ENCODE measurements around the gene EMID1. TPM values are rescaled to one million over a fixed set of nuclear protein-coding genes. Genes with fewer than 3 reads are reported as not detected.

The EMID1 gene
- total and polyA plus RNA-seq, 2 donors from 2014 or later: 9.6 to 25.5 TPM

- Histone ChIP-seq H3K9me3 (ENCODE audit: control insufficient read depth in 2 of 3, insufficient read depth in 1 of 3, low read length in 3 of 3) (no peaks in the 10 kb centered on the region), H3K9ac (ENCODE audit: low read length in 3 of 3) (no peak overlapping the region), H3K27me3 (ENCODE audit: control insufficient read depth, insufficient read depth, low read length) (no peaks in the 10 kb centered on the region), H3K27ac (ENCODE audit: low read depth in 2 of 2, low read length in 2 of 2) (no peak overlapping the region), H3K36me3 (ENCODE audit: control insufficient read depth in 2 of 3, insufficient read depth in 3 of 3, low read length in 3 of 3) (peaks cover 0 to 9% (median 3%) of the 10 kb centered on the region in 3 donors), H3K4me3 (ENCODE audit: low read length in 3 of 3) (no peak overlapping the region), H3K4me1 (ENCODE audit: control insufficient read depth in 2 of 3, insufficient read depth in 2 of 3, low read depth in 1 of 3, low read length in 3 of 3) (peaks cover 0 to under 1% (median 0%) of the 10 kb centered on the region in 3 donors)
- intact Hi-C loops (cut with DNase I): no loop called here
- DNase-seq: no peak
- no peak for FAIRE-seq
- TF ChIP-seq, protein P1, sequence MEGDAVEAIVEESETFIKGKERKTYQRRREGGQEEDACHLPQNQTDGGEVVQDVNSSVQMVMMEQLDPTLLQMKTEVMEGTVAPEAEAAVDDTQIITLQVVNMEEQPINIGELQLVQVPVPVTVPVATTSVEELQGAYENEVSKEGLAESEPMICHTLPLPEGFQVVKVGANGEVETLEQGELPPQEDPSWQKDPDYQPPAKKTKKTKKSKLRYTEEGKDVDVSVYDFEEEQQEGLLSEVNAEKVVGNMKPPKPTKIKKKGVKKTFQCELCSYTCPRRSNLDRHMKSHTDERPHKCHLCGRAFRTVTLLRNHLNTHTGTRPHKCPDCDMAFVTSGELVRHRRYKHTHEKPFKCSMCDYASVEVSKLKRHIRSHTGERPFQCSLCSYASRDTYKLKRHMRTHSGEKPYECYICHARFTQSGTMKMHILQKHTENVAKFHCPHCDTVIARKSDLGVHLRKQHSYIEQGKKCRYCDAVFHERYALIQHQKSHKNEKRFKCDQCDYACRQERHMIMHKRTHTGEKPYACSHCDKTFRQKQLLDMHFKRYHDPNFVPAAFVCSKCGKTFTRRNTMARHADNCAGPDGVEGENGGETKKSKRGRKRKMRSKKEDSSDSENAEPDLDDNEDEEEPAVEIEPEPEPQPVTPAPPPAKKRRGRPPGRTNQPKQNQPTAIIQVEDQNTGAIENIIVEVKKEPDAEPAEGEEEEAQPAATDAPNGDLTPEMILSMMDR (IDR thresholded peaks at IDR 0.05; ENCODE audit: borderline replicate concordance, extremely low read depth, insufficient read depth): no peak
Measured at GRCh38 chr22:29260601-29261315, 55.1 kb downstream of the EMID1 start.

- peak in 1 of 5 donors; percentile 38 for DNase-seq
- no peak overlapping the region for H3K4me3 ChIP-seq (ENCODE audit: low read length in 3 of 3)
- H3K36me3 ChIP-seq (ENCODE audit: control insufficient read depth in 2 of 3, insufficient read depth in 3 of 3, low read length in 3 of 3): peaks cover 0 to 9% (median 3%) of the 10 kb centered on the region in 3 donors
- TF ChIP-seq, protein P1 (IDR thresholded peaks at IDR 0.05; ENCODE audit: borderline replicate concordance, extremely low read depth, insufficient read depth): no peak
- no peak overlapping the region for H3K27ac ChIP-seq (ENCODE audit: low read depth in 2 of 2, low read length in 2 of 2)
- no peaks in the 10 kb centered on the region for H3K9me3 ChIP-seq (ENCODE audit: control insufficient read depth in 2 of 3, insufficient read depth in 1 of 3, low read length in 3 of 3)
- no peaks in the 10 kb centered on the region for H3K27me3 ChIP-seq (ENCODE audit: control insufficient read depth, insufficient read depth, low read length)
- no peak overlapping the region for H3K9ac ChIP-seq (ENCODE audit: low read length in 3 of 3)
- no peak for FAIRE-seq
- peaks cover 0 to 13% (median 6%) of the 10 kb centered on the region in 3 donors for H3K4me1 ChIP-seq (ENCODE audit: control insufficient read depth in 2 of 3, insufficient read depth in 2 of 3, low read depth in 1 of 3, low read length in 3 of 3)
- intact Hi-C loops (cut with DNase I): no loop called here
Measured at GRCh38 chr22:29263791-29264276, 58.1 kb downstream of the EMID1 start.

- peaks cover 0 to 22% (median 6%) of the 10 kb centered on the region in 3 donors for H3K4me1 ChIP-seq (ENCODE audit: control insufficient read depth in 2 of 3, insufficient read depth in 2 of 3, low read depth in 1 of 3, low read length in 3 of 3)
- FAIRE-seq (no peak), DNase-seq (peak in 1 of 5 donors; percentile 52)
- no peak overlapping the region for H3K9ac ChIP-seq (ENCODE audit: low read length in 3 of 3)
- no peaks in the 10 kb centered on the region for H3K27me3 ChIP-seq (ENCODE audit: control insufficient read depth, insufficient read depth, low read length)
- peaks cover 0 to 9% (median 3%) of the 10 kb centered on the region in 3 donors for H3K36me3 ChIP-seq (ENCODE audit: control insufficient read depth in 2 of 3, insufficient read depth in 3 of 3, low read length in 3 of 3)
- no peaks in the 10 kb centered on the region for H3K9me3 ChIP-seq (ENCODE audit: control insufficient read depth in 2 of 3, insufficient read depth in 1 of 3, low read length in 3 of 3)
- no peak overlapping the region for H3K27ac ChIP-seq (ENCODE audit: low read depth in 2 of 2, low read length in 2 of 2)
- no peak overlapping the region for H3K4me3 ChIP-seq (ENCODE audit: low read length in 3 of 3)
- TF ChIP-seq, protein P1 (IDR thresholded peaks at IDR 0.05; ENCODE audit: borderline replicate concordance, extremely low read depth, insufficient read depth): no peak
- intact Hi-C loops (cut with DNase I): no loop called here
Measured at GRCh38 chr22:29265305-29265704, 59.6 kb downstream of the EMID1 start.

All from kidney (tissue), 14 donors.